PC-9 (cell line): ENCODE results near the gene CHSY3.
"Not testable (repeated sequence)": the region's sequence is repeated elsewhere in the genome, so short reads cannot be mapped to it uniquely, and the experiment has no call there.

Source experiments
- EZH2 ChIP-seq: fragments of 200-600 bp; sonication (generic); IDR thresholded peaks from 2 replicates; pipeline ENCODE4 v1.8.0; 2017; ENCODE audit warnings: antibody characterized with exemption, low read depth
- TF ChIP-seq, protein P1 (sequence below): fragments of 200-600 bp; sonication (generic); conservative IDR thresholded peaks from 2 replicates; pipeline ENCODE4 v1.6.1; 2017; ENCODE audit warnings: mixed run types, antibody characterized with exemption, mild to moderate bottlenecking, moderate library complexity

DNA sequence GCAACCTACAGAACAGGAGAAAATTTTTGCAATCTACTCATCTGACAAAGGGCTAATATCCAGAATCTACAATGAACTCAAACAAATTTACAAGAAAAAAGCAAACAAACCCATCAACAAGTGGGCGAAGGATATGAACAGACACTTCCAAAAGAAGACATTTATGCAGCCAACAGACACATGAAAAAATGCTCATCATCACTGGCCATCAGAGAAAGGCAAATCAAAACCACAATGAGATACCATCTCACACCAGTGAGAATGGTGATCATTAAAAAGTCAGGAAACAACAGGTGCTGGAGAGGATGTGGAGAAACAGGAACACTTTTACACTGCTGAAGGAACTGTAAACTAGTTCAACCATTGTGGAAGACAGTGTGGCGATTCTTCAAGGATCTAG, 322.3 kb downstream of the CHSY3 start:
- TF ChIP-seq, protein P1, sequence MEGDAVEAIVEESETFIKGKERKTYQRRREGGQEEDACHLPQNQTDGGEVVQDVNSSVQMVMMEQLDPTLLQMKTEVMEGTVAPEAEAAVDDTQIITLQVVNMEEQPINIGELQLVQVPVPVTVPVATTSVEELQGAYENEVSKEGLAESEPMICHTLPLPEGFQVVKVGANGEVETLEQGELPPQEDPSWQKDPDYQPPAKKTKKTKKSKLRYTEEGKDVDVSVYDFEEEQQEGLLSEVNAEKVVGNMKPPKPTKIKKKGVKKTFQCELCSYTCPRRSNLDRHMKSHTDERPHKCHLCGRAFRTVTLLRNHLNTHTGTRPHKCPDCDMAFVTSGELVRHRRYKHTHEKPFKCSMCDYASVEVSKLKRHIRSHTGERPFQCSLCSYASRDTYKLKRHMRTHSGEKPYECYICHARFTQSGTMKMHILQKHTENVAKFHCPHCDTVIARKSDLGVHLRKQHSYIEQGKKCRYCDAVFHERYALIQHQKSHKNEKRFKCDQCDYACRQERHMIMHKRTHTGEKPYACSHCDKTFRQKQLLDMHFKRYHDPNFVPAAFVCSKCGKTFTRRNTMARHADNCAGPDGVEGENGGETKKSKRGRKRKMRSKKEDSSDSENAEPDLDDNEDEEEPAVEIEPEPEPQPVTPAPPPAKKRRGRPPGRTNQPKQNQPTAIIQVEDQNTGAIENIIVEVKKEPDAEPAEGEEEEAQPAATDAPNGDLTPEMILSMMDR, result not testable (repeated sequence)
- TF ChIP-seq EZH2, result not testable (repeated sequence)
